ENCODE measurements around the gene CCDC142.
A peak's percentile ranks its signal among the peaks of the same experiment; 100 is the strongest.
"Not testable (repeated sequence)": the region's sequence is repeated elsewhere in the genome, so short reads cannot be mapped to it uniquely, and the experiment has no call there.

CCDC142 gene

GRCh38 chr2:74499267-74499939, 16.6 kb upstream of the CCDC142 start, which contains the start of gene LBX2:
Gene LBX2, minus strand, starts transcription at chr2:74499603. Its CDS starts 66 bp downstream, at chr2:74499537.
- peak in 1 of 2 experiments; percentile 43 for DNase-seq (ENCODE audit: low read depth in 2 of 2)

DNA sequence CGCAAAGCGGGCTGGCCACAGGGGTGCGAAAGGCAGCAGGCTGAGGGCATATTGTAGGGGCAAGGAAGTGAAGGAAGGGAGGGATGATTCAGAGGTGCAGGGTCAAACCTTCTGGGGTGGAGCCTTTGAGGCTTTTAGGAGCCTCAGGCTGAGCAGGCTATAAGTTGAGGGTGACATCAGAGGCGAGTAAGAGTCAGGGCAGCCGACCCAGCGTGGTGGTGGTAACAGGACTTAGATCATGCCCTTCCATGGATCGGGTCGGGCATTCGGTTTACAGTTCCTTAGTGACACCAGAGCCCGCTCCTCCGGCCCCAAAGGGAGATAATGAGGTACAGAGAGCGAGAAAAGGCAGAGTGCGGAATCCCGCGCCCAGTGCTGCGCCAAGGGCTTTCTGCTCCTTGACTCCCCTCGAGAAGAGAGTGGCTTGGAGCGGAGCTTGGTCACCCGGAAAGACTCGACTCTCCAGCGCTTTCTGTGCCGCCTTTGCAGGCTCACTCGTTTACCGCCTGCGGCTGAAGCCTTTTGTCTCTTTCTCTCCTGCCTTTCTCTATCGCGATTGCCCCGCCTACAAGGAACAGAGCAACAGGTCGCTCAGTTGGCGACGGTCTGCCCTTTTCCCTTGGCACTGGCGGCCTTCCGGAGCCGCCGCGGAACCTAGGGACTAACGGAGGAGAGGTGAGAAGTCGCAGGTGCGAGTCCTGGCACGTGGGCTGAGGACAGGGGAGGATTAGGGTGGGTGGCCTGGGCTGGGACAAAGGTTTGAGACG, 15.9 kb upstream of the CCDC142 start:
- DNase-seq (ENCODE audit: low read depth in 2 of 2) = peak in 1 of 2 experiments; percentile 18

- peak in 1 of 2 experiments; percentile 16 for DNase-seq (ENCODE audit: low read depth in 2 of 2)
These were observed 15.1 kb upstream of the CCDC142 start for GRCh38 chr2:74497777-74498499.

GRCh38 chr2:74496997-74497776, 14.4 kb upstream of the CCDC142 start:
- no peak for DNase-seq (ENCODE audit: low read depth in 2 of 2)

DNA sequence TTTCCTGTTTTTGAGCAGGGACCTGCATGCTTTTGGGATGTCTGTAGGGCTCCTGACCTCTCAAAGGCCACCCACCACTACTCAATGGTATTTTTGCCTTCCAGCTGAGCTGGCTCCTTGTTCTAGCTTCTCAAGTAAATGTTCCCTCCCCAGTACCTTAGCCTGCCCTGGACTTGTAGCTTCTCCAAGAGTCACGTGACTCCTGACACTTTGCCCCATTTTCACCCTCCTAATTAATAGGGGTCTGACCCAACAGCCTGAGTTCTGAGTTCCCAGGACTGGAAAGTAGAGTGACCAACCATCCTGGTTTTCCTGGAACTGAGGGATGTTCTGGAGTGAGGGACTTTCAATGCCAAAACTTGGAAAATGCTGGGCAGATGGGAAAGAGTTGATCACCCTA, 12.6 kb upstream of the CCDC142 start:
- no peak for DNase-seq (ENCODE audit: low read depth in 2 of 2)

DNA sequence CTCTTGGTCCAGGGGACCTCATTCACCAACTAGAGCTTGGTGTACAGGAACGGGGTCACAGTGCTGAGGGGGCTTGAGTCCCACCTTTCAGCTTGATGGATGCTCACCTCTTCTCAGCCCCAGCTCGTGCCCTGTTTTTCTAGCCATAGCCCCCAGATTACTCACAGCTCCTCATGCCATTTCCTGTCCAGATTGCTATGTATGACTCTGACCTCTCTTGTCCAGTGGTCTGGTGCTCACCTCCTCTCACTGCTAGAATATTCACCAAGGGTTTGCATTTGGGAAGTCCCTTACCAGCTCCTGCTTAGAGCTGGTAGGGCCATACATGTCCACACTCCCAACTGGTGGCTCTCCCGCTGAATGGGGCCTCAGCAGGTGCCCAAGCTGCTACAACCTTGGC, 10.7 kb upstream of the CCDC142 start:
- no peak for DNase-seq (ENCODE audit: low read depth in 2 of 2)

GRCh38 chr2:74491648-74492544, 9.1 kb upstream of the CCDC142 start:
- DNase-seq (ENCODE audit: low read depth in 2 of 2) = no peak

DNA sequence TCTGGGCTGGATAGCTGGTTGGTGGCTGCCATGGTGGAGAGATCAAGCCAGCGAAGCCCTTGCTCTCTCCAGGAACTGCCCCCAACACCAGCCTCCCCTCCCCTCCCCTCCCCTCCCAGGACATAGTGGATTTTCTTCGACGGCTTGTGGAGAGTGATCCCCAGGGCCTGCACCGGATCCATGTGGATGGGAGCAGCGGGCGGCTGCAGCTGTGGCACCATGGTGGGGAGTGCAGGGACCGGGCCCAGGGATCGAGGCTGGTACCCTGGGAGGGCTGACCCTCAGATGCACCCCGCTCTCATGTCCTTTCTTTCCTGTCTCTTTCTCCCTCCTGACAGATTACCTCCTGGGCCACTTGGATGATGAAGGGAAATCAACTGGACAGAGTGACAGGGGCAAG, 7.1 kb upstream of the CCDC142 start:
- DNase-seq (ENCODE audit: low read depth in 2 of 2) = no peak

DNA sequence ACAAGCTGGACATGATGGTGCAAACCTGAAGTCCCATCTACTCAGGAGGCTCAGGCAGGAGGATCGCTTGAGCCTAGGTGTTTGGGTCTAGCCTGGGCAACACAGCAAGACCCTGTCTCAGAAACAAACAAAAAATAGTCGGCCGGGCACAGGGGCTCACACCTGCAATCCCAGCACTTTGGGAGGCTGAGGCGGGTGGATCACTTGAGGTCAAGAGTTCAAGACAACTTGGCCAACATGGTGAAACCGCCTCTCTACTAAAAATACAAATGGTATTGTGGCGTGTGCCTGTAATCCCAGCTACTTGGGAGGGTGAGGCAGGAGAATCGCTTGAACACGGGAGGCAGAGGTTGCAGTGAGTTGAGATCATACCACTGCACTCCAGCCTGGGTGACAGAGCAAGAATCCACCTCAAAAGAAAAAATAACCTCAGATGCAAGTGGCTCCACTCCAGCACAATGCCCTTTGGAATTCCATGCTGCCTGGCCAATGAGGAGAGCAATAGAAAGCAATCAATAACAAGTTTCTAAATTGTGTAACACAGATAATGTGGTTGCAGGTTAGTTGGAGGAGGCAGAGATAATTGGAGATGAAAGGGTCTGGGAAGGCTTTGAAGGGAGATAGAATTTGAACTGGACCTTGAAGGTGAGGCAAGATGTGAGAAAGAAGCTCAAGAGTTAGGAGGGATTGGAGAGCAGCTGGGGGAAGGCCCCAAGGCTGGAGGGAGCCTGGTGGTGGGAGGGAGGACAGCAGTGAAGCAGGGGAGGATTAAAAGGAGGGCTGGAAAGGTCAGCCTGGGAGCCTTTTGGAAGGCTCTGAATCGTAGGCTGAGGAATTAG, 6.1 kb upstream of the CCDC142 start:
- DNase-seq (ENCODE audit: low read depth in 2 of 2) = no peak

DNA sequence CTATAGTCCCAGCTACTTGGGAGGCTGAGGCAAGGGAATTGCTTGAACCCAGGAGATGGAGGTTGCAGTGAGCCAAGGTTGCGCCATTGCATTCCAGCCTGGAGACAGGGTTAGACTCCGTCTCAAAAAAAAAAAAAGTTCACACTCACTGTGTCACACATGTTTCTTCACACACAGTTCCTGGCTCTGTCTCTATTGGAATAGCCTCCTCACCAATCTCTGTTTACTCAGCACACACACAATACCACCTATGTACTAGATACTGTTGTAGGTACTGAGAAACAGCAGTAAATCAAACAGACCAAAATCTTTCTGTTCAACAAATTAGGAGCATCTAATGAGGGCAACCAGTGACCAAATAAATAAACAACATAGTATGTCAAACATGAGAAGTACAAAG, 3.3 kb upstream of the CCDC142 start:
- no peak for DNase-seq (ENCODE audit: low read depth in 2 of 2)

- not testable (repeated sequence) for DNase-seq (ENCODE audit: low read depth in 2 of 2)
These were observed 922 bp upstream of the CCDC142 start for GRCh38 chr2:74483675-74484164.

DNA sequence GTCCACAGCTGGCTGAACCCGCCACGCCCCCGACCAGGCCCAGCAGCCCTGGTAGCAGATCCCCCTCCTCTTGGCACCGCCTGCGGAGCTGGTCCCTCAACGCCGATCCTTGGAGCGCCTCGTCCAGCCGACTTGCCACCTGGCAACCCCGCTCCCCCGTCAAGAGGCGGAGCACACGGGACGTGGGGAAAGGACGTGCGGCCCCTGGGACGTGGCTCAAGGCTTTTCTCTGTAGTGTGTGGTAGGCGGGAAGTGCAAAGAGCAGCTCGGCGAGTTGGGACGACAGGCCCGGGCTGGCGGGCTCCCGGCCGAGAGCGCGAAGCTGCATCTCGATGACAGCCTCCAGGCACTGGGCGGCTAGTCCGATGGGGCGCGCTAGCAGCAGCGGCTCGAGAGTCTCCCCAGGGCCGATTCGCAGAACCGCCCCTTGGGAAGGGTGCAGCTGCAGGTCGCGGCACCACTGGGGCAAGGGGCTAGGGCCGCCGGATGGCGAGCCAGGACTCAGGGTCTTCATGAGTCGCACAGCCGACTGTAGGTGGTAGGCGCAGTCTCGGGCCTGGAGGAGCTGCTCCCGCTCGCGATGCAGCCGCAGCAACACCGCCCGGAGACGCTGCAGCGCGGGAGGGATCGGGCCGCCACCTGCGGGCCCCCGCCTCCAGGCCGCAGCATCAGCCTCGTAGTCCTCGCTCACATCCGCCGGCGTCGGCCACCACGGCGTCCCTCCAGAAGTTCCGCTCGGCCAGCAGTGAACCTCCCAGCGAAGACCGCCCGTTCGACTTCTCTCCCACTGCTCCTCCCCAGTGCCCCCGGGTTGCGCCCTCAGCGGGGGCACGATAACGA, 617 bp downstream of the CCDC142 start:
- DNase-seq (ENCODE audit: low read depth in 2 of 2) = no peak

DNA sequence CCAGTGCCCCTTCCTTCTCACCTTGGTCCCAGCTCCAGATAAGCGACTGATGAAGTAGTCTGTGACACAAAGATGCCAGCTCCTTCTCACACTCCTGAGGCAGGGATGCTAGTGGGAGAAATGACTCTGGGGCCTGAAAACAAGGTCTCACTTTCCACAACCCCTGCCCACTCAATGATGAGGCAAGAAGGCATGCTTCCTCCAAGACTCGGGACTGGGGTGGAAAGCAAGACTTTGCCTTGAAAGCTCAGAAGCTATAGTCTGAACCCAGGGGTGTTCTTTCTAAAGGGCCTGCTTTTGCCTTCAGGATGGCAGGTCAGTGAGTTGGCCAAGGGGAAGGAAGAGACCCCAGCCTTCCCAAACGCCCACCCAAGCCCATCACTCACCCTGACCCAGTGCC, 1.4 kb downstream of the CCDC142 start:
- DNase-seq (ENCODE audit: low read depth in 2 of 2) = no peak

DNA sequence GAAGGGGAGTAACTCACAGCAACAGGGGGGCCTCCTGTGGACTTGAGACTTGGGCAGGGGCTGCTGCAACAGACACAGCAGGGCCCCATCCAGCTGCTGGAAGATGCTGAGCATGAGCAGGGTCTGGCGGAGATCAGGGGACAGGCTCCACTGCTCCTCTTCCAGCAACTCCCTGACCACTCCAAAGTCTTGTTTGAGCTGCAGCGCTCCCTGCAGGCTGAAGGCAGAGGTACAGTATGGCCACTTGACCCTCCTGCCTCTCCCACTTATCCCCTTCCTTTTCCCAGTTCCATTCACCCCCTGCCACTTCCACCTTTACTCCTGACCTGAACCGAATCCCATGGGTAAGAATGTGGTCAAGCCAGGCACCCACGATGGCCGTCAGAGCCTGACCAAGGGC, 7.9 kb downstream of the CCDC142 start:
- DNase-seq (ENCODE audit: low read depth in 2 of 2) = no peak

DNA sequence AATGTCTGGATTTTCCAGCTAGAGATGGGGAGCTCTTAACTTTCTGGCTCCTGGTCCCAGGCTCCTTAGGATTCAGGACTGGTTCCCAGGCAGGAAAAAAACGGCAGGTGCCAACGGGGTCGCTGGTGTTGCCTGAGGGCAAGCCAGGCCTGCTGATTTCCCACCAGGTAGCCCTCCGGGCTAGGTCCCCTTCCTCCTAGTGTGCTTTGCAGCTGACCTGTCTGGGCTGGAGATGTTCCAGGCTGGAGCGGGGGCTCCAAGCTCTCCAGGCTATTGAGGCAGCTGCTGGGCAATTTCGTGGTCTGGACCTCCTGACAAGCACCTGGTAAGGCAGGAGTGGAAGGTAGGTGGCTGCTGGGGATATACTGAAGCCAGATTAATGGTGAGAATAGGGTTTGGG, 8.3 kb downstream of the CCDC142 start:
- DNase-seq (ENCODE audit: low read depth in 2 of 2) = no peak

GRCh38 chr2:74472945-74473258, 9.9 kb downstream of the CCDC142 start:
- DNase-seq (ENCODE audit: low read depth in 2 of 2) = no peak

GRCh38 chr2:74472086-74472944, 10.5 kb downstream of the CCDC142 start, which contains the start of gene MRPL53:
Gene MRPL53, minus strand, starts transcription at chr2:74472680. Its CDS starts 20 bp downstream, at chr2:74472660.
- peak; percentile 91 to 96 for DNase-seq (ENCODE audit: low read depth in 2 of 2)
